ENCODE measurements around the gene WDR72.
"Not testable (repeated sequence)": the region's sequence is repeated elsewhere in the genome, so short reads cannot be mapped to it uniquely, and the experiment has no call there.

WDR72 gene

GRCh38 chr15:53759411-53759931 lies at the start of gene WDR72:
TSS of gene WDR72 (minus strand) at chr15:53759663. CDS start at chr15:53733149, 26,514 bp downstream.
- DNase-seq (ENCODE audit: low read depth in 2 of 2), result no peak

GRCh38 chr15:53808058-53808706 lies 48.7 kb upstream of the WDR72 start:
- no peak for DNase-seq (ENCODE audit: low read depth in 2 of 2)

GRCh38 chr15:53807501-53807900 lies 48.0 kb upstream of the WDR72 start:
- no peak for DNase-seq (ENCODE audit: low read depth in 2 of 2)

- no peak for DNase-seq (ENCODE audit: low read depth in 2 of 2)
These were observed 43.2 kb upstream of the WDR72 start for GRCh38 chr15:53802672-53803071.

DNA sequence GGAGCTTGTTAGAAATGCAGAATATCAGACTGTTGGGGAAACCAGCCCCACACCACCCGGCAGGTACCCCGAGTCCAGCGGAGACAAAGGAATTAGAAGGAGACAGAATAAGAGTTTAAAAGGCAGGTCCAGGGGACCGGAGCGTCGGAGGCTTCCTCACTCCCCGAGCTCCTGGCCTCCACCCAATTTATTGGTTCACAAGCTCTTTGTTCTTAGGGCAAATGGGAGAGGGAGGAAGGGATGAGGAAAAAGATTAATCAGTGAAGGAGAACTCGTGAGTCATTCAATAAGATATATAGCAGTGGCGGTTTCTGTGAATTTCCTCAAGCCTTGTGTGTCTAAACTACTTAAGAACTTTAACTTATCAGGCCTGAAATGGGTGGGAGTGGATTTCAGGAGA lies 32.1 kb upstream of the WDR72 start:
- DNase-seq (ENCODE audit: low read depth in 2 of 2), result no peak

GRCh38 chr15:53789654-53790375 lies 30.4 kb upstream of the WDR72 start:
- DNase-seq (ENCODE audit: low read depth in 2 of 2), result no peak

GRCh38 chr15:53786401-53786800 lies 26.9 kb upstream of the WDR72 start:
- DNase-seq (ENCODE audit: low read depth in 2 of 2), result no peak

GRCh38 chr15:53785241-53785640 lies 25.8 kb upstream of the WDR72 start:
- not testable (repeated sequence) for DNase-seq (ENCODE audit: low read depth in 2 of 2)

DNA sequence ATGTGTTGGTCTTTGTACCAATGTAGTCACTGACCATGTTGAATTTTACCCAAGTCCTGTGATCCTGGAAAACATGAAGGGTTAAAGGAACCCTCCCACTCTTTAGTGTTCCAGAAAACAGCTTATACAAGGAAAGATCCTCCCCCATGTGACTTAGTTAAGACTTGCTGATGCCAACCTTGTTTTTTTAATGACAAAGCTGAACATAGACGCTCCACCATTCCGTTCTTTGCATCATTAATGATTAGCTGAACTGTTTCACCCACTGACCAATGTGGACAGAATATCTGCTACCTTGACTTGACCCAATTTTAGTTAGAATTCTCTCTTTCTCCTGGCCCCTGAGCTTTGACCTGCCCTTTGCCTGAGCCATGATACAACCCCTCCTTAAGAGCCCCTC lies 3.5 kb upstream of the WDR72 start:
- no peak for DNase-seq (ENCODE audit: low read depth in 2 of 2)

DNA sequence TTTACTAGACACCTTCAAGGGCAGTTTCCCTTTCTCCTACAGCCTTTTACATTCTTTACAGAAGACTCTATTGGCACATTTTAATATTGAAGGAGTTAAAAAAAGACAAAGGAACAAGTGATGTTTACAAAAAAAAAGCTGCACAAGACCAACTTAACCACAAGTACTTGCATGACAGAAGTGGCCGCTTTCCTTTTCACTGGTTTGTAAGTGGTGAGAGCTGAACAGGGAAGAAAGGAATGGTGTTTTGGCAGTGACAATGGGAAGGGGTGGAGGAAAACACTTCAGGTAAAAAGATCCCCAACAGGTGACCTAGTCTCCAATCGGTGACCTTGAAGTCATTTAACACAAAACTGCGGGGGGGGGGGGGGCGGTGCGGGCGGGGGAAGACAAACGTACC lies 1.1 kb downstream of the WDR72 start:
- no peak for DNase-seq (ENCODE audit: low read depth in 2 of 2)

DNA sequence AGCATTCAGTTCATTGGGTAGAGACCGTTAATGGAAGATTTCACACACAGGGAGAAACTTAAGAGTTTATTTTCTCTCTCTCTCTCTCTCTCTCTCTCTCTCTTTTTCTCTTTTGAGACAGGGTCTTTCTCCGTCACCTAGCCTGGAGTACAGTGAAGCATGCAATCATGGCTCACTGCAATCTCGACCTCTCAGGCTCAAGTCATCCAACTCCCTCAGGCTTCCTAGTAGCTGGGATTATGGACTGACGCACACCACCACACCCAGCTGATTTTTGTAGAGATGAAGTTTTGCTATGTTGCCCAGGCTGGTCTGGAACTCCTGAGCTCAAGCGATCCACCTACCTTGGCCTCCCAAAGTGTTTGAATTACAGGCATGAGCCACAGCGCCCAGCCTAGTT lies 1.6 kb downstream of the WDR72 start:
- no peak for DNase-seq (ENCODE audit: low read depth in 2 of 2)

GRCh38 chr15:53753813-53754212 lies 5.7 kb downstream of the WDR72 start:
- DNase-seq (ENCODE audit: low read depth in 2 of 2), result no peak

GRCh38 chr15:53752406-53752805 lies 7.1 kb downstream of the WDR72 start:
- no peak for DNase-seq (ENCODE audit: low read depth in 2 of 2)

DNA sequence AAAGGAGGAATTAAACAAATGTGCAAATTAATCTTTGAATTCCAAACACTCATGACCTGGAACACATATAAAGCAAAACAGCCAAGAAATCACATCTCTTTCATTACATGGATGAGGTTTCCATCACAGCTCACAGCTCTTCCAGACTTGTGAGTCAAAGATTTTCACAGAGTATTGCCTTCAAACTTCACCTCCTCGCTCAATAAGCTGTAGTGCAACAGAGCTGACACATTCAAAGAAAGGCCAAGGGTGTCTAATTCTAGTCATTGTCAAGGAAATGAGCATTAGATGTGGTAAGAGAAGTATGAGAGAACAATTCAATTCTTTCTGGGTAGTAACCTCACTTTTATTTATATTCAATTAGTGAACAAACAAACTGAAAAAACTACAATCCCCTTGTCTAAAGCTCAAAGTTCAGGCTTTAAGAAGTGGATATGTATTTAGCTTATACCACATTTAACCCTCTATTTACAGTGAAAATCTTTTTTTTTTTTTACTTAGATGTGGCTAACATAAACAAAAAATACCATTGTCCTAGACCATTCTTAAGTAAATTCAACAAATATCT lies 11.9 kb downstream of the WDR72 start:
- DNase-seq (ENCODE audit: low read depth in 2 of 2), result no peak

DNA sequence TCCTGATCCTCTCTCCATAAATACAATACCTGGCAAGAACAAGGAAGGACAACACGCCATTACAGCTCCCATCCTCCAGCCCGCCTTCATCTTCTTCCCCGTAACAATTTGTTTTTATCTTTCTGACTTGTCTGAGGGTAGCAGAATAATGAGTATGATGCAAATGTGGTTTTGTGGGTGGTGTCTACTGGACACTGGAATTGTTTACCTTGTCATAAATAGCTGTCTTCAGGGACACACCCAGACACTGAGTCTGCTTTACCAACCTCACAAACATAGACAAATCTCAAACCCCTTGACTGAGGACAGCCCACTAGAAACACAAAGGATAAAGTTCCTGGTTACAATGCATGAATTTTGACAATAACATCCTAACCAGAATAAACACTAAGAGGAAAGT lies 13.4 kb downstream of the WDR72 start:
- no peak for DNase-seq (ENCODE audit: low read depth in 2 of 2)

GRCh38 chr15:53739651-53740050 lies 19.8 kb downstream of the WDR72 start:
- no peak for DNase-seq (ENCODE audit: low read depth in 2 of 2)

GRCh38 chr15:53739187-53739586 lies 20.3 kb downstream of the WDR72 start:
- DNase-seq (ENCODE audit: low read depth in 2 of 2), result no peak

DNA sequence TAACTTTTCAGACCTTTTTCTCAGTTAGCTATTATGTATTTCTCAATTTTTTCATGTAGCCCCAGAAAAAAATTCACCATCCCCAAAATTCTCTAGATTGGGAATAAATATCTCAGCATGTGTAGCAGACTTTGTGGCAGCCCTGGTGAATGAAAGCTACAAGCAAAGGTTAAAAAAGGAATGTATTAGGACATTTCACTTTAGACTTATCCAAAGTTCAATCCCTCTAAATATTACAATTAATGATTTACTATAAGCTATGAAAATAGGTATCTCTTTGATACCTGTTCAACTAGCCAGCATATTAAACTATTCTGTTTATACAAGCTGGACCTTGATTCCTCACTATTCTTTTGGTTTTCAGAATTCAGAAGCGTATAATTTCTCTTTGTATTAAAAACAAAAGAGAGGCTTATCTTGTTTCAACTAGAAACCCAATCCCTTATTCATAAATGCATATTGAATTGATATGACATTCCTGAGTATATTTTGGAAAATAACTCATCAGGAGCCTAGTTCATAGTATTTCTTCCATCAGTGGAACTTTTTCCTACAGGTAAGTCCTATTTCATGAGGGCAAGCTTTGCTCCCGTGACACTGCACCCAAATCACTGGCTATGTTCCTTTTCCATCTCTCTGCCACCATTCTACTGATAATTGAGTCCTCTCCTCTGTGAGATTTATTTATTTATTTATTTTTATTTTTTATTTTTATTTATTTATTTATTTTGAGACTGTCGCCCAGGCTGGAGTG lies 38.0 kb downstream of the WDR72 start:
- no peak for DNase-seq (ENCODE audit: low read depth in 2 of 2)

DNA sequence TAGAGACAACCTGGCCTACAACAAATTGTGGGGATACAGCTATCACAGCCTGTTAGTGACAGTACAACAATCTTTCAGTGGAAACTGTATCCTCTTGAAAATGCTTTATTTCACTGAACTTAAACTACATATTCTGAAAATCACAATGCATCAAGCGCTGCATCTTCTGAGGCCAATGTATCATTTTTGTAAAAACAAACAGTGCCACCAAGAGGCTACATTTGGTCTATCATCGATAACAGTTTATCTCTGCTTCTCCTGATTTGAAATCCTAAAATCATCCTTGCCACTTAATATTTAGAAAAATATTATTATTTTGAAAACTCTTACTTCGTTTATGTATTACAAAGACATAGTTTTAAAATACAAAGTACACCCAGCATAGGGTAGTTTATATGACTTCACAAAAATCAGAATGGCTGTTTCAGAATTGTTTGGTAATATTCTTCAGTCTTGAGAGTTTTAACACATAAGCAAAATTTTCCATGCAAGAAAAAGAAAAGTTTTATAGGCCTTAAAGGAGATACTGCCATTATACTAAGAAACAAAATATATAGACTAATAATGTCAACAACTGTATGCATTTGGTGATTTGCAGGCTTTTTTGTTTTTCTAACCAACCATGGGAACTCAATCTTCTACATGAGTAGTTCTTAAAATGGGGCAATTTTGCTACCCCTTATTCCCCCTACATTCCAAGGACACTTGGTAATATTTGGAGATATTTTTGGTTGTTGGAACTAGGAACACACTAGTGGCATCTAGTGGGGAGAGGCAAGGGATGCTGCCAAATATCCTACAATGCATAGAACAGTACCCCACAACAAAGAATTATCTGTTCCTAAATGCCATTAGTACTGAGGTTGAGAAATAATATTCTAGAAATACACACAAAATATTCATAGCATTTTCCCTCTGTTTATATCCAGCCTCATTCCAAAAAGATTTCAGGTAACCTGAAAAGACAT lies 42.3 kb downstream of the WDR72 start:
- DNase-seq (ENCODE audit: low read depth in 2 of 2), result no peak

DNA sequence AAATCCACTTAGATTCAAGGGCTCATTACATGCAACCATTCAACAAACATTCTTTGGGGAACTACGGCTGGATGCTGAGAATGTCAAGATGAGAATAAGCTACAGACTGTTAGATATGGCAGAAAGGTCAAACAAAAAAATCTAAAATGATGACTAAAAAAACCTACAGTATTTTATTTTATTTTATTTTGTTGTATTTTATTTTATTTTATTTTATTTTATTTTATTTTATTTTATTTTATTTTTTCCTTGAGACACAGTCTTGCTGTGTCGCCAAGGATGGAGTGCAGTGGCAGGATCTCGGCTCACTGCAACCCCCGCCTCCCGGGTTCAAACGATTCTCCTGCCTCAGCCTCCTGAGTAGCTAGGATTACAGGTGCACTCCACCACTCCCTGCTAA lies 46.2 kb downstream of the WDR72 start:
- DNase-seq (ENCODE audit: low read depth in 2 of 2), result no peak

DNA sequence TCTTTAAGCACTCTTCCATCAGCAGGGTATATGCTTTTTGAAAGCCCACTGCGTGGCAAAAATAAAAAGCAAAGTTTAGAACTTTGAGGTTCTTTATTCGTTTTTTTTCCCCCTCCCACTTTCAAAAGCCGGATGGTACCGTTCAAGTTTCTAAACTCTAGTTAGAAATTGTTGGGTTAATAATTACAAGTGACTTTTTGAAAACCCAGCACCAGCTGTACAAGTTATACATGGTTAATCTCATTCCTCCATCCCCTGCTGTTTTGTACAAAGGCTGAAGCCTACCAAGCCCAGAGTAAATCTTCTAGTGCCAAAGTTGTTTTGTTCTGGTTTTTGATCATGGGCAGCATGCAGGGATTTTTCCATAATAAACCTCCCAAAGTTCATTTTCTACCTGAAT lies 48.6 kb downstream of the WDR72 start:
- no peak for DNase-seq (ENCODE audit: low read depth in 2 of 2)

All from stimulated activated CD4-positive, alpha-beta T cell treated with anti-CD3 and anti-CD28 coated beads, Interleukin-4, amount 100 ng/mL, for 48 hours (primary cell).